Thyroid gland (tissue), 4 donors: ENCODE data around the gene CC2D2A.

Experiments used
- POLR2A ChIP-seq, 2 donors: fragments of 450-650 bp; IDR thresholded peaks; one replicate each; pipeline ENCODE4 v1.6.1; 2017; ENCODE audit warnings: antibody characterized with exemption in 2 of 2, mild to moderate bottlenecking in 2 of 2, moderate library complexity in 1 of 2
- TF ChIP-seq, protein P1 (sequence below), 6 experiments: fragments of 200-600 bp in 3 of 6; fragments of 450-650 bp in 3 of 6; sonication (generic) in 3 of 6; IDR thresholded peaks; one replicate each; pipeline ENCODE4 v1.5.1; 2016 to 2019; ENCODE audit warnings: antibody characterized with exemption in 6 of 6, mild to moderate bottlenecking in 2 of 6, inconsistent platforms in 1 of 6, moderate library complexity in 1 of 6

DNA sequence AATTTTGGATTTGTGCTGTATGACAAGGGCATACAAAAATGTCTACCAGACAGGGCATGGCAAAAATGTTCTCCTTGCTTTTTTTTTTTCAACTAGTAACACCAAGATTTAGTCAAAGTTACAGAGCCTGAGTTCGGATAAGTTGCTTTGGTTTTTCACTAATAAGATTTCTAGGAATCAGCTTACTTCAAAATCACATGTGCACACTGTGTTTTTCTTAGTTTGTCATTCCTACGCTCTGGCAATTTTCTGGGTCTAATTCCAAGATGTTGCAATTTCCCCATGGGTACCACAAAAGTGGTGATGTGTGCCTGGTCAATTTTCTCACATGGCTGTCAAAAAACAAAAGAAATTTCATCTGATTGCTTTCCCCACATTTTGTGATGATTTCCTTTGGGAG is 35.6 kb upstream of the CC2D2A start:
- TF ChIP-seq, protein P1, sequence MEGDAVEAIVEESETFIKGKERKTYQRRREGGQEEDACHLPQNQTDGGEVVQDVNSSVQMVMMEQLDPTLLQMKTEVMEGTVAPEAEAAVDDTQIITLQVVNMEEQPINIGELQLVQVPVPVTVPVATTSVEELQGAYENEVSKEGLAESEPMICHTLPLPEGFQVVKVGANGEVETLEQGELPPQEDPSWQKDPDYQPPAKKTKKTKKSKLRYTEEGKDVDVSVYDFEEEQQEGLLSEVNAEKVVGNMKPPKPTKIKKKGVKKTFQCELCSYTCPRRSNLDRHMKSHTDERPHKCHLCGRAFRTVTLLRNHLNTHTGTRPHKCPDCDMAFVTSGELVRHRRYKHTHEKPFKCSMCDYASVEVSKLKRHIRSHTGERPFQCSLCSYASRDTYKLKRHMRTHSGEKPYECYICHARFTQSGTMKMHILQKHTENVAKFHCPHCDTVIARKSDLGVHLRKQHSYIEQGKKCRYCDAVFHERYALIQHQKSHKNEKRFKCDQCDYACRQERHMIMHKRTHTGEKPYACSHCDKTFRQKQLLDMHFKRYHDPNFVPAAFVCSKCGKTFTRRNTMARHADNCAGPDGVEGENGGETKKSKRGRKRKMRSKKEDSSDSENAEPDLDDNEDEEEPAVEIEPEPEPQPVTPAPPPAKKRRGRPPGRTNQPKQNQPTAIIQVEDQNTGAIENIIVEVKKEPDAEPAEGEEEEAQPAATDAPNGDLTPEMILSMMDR (IDR thresholded peaks at IDR 0.05), result no peak
- no peak for TF ChIP-seq POLR2A (IDR thresholded peaks at IDR 0.05)
